ENCODE data around the gene SAMD4B.
A peak's percentile ranks its signal among the peaks of the same experiment; 100 is the strongest.
"Not testable (repeated sequence)": the region's sequence is repeated elsewhere in the genome, so short reads cannot be mapped to it uniquely, and the experiment has no call there.

Gene SAMD4B, protein sequence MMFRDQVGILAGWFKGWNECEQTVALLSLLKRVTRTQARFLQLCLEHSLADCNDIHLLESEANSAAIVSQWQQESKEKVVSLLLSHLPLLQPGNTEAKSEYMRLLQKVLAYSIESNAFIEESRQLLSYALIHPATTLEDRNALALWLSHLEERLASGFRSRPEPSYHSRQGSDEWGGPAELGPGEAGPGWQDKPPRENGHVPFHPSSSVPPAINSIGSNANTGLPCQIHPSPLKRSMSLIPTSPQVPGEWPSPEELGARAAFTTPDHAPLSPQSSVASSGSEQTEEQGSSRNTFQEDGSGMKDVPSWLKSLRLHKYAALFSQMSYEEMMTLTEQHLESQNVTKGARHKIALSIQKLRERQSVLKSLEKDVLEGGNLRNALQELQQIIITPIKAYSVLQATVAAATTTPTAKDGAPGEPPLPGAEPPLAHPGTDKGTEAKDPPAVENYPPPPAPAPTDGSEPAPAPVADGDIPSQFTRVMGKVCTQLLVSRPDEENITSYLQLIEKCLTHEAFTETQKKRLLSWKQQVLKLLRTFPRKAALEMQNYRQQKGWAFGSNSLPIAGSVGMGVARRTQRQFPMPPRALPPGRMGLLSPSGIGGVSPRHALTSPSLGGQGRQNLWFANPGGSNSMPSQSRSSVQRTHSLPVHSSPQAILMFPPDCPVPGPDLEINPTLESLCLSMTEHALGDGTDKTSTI

DNA sequence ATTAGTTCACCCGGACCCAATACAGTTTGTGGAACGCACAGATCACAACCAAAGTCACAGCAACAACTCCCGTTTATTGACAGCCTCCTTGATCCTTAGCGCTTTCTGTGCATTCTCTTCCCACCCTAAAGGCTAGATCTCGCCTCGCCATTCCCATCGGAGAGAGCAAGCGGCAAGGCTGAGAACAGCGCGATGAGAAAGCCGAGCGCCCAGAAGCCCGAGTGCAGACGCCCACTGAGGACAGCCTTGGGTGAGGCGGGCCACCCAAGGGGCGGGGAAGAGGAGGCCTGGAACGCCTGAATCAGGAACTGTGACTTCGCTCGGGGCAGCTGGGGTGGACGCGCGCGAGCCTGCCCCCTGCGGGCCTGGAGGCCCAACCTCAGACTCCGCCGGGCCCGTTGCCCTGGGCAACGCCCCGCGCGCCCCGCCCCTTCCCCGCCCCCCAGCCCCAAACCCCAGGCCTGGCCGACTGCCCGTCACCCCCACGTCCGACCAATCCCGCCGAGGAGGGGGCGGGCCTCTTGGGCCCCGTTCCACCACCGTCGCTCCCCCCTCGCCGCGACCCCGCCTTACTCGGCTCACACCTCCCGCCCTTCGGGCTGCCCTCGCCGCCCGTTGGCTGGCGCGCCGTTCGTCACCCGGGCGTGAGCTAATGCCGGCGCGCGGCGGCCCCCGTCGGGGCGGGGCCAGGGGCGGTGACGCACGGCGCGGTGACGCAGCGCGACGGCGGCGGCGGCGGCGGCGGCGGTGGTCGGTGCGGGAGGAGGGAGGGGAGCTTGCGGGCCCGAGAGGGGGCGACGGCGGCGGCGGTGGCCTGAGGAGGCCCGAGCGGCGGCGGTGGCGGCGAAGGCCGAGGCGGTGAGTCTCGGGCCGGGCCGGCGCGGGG lies at the start of gene SAMD4B:
Gene SAMD4B, plus strand, starts transcription at position 703 of the 886 bp plus-strand sequence. CDS start 14,473 bp downstream, outside the sequence.
- DNase-seq: peak; percentile 100

- DNase-seq: no peak
Observed at GRCh38 chr19:39293394-39293793, 48.8 kb upstream of the SAMD4B start.

DNA sequence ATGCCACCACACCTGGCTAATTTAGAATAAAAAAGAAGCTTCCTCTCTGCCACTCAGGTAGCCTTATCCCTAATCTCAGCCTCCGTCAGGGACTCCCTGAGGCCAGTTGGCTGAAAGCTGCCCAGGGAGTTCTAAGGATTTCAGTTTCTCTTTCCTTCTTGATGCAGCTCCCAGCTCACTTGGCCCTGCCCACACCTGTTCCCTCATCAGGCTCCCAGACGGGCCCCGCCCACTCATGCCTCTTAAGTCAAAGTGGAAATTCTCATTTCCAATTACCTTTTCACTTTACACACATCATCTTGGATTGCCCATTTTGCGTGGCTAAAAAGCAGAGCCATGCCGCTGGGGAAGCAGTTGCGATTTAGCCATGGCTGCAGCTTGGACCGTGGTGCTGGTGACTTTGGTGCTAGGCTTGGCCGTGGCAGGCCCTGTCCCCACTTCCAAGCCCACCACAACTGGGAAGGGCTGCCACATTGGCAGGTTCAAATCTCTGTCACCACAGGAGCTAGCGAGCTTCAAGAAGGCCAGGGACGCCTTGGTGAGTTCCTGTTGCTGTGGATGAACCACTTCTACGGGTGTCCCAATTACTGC lies 46.1 kb upstream of the SAMD4B start, which contains the start of gene IFNL1:
Gene IFNL1, plus strand, starts transcription at position 353 of the 591 bp plus-strand sequence. Its CDS starts 15 bp downstream, at position 368.
- no peak for DNase-seq

DNA sequence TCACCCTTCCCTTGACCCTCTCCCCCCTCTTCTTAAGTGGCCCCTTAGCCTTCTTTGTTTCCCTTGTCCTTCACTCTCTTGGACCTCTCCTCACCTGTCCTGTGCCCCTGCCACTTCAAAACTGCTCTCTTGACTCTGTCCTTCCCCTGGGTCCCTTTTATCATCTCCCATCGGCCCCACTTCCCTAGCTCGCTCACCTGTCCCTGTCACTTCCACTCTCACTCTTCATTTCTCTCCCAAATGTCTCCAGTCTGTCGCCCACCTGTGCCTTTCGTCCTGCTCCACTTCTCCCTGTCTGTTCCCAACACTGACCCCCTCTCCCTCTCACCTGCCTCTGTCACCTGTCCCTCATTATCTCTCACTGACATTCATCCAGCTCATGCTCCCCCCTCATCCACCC lies 45.3 kb upstream of the SAMD4B start:
- DNase-seq: no peak

GRCh38 chr19:39297931-39298634 lies 44.1 kb upstream of the SAMD4B start:
- no peak for DNase-seq

DNA sequence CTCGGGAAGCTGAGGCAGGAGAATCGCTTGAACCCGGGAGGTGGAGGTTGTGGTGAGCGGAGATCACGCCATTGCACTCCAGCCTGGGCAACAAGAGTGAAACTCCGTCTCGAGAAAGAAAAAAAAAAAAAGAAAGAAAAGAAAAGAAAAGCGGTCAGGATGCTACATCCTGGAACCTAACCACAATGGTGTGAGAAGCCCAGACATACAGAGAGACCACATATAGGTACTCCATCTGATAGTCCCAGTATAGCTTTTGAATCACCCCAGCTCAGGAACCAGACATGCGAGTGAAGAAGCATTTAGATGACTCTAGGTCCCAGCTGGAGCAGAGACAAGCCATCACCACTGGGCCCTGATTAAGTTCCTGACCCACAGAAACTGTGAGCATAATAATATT lies 42.8 kb upstream of the SAMD4B start:
- DNase-seq: no peak

GRCh38 chr19:39299832-39300231 lies 42.4 kb upstream of the SAMD4B start:
- no peak for DNase-seq

- DNase-seq: no peak
Observed at GRCh38 chr19:39301021-39301420, 41.2 kb upstream of the SAMD4B start.

- DNase-seq: no peak
Observed at GRCh38 chr19:39301562-39301961, 40.7 kb upstream of the SAMD4B start.

DNA sequence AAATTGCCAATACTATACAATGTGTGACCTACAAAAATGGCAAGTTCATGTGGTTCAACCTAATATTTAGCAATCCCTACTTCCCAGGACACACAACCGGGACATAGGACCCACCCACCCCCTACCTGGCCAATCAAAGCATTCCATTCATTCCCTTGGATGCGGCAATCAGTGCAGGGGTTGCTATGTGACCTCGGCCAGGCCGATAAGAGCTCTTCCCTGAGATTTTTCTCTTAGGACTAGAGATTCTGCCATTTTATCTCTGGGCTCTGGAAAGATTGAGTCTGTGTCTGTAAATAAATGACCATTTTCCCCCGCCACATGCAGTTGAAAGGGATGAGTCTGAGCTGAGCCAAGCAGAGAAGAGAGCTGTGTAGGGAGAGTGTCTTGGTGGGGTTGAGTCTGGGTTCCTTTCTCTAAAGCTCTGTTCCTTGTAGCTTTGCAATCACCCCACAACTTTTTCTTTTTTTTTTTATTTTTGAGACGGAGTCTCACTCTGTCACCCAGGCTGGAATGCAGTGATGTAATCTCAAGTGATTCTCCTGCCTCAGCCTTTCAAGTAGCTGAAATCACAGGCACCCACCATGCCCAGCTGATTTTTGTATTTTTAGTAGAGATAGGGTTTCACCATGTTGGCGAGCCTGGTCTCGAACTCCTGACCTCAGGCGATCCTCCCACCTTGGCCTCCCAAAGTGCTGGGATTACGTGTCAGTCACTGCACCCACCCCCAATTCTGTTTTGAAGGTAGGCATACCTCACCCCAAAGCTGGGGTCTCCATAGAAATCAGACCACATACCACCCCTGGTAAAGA lies 38.6 kb upstream of the SAMD4B start:
- DNase-seq: no peak

GRCh38 chr19:39304185-39304513 lies 38.1 kb upstream of the SAMD4B start:
- DNase-seq: no peak

DNA sequence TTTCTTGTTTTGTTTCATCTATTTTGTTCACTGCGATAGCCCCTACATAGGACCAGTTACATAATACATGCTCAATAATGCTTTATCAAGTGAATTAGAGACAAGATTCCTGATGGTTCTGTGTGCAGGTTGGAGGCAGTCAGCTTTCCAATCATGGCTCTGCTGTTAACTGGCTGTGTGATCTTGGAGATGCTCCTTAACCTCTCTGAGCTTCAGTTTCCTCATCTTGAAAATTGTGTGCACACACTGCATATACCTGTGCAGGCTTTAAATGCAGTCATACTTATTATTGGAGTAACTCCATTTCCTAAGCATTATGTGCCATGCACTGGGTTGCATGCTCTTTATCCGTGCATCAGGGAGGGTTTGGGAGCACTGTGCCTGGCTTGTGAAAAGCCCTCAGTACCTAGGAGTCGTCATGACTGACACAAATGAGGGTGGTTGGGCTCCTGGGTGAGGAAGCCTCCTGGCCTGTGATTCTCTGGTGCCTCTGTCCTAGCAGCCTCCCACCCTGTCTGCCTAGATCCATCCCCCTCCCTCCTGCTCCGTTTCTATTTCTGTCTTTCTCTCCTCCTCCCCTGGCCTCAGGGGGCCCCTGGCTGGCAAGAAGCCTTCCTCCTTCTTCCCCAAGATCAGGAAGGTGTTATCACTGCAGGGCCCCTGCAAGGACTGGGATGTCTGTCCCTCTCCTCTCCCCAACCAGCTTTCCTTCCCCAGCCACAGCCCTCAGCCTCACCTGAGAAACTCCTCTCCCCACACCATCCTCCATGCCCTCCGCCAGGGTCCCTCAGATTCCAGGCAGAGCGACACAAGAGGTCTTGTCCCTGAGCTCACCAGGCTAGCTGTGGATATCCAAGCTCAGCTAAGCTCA lies 37.3 kb upstream of the SAMD4B start:
- no peak for DNase-seq

- no peak for DNase-seq
Observed at GRCh38 chr19:39306075-39306474, 36.1 kb upstream of the SAMD4B start.

DNA sequence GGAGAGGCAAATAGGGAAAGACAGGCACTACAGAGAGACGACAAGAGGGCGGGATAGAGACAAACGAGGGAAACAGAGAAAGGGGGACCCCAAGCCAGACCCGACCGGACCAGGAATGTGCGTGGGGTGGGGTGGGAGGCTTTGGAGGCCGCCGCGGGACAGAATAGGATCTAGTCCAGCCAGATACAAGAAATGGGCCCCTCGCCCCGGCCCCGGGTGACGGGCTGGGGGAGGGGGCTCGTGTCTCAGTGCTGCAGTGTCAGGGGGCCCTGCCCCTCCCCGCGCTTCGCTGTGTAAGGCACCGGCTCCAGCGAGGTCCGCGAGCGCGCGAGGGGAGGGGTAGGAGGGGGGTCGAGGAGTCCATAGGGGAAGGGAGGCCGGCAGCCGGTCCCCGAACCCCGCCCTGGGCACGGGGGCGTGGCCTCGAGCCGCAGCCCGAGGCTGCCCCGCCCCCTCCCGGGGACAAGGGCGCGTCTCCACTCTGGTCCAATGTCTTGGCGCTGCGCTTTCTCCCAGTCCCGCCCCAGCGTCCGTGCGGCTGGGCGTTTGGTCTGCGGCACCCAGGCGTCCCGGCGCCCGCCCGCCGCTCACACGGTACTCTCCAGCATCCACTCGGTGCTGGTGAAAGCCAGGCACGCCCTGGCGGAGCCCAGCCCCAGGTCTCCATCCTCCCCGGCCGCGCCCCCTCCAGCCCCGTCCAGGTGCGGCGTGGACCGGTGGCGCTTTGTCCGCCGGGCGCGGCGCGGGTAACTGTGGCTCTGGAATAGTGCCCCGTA lies 35.0 kb upstream of the SAMD4B start:
- DNase-seq: peak; percentile 88

DNA sequence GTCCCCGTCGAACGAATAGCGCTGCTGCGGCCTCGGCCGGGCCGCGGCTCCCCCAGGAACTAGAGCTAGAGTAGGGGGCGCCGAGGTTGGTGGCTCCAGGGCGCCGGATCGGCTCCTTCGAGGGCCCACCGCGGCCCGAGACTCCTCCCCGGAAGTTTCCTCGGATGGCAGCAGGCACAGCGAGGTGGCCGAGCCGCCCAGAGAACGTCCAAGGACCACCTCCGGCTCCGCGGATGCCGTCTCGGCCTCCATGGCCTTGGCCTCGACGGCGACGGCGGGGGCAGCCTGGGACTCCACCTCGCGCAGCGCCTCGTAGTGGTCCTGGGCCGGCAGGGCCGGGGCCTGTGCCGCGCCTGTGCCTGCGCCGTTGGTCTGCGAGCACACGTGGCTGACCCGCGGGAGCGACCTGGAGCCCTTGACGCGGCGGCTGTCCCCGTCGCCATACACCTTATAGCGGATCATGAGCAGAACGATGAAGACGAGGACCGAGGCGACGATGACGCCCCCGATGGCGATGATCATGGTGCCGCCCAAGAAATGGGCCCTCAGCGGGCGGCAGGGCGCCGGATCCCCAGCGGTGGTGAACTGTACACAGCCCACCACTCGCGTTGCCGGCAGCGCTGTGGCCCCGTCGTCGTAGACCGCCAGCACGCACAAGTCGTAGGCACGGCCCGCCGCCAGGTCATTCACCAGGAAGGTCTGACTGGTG lies 34.2 kb upstream of the SAMD4B start:
- DNase-seq: no peak

DNA sequence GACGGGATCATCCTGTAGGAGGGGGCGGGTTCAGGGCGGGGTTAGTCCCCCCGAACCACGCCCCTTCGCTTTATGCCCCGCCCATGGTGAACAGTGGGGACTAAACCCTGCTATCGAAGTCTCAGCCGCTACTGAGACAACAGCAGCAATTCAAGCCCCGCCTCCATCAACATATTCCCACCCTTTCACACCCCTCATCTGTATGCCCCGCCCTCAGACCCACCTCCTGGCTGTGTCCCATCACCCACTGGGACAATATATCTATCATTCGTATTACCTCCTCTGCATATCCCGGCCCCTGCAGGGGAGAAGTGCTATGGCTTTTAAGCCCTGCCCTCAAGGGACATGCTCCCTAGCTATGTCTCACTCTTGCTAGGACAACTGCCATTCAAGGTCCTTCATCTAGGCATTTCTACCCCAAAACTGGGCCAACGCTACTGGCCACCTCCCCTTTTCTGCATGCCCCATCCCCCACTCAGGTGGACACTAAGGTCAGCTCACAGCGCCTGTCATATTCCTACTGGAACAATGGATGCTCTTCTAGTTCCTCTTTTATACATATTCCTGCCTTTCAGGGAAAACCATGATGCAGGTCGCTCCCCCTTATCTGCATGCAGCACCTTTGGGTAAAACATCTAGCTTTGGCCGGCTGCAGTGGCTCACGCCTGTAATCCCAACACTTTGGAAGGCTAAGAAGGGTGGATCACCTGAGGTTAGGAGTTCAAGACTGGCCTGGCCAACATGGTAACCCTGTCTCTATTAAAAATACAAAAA lies 33.5 kb upstream of the SAMD4B start:
- no peak for DNase-seq

DNA sequence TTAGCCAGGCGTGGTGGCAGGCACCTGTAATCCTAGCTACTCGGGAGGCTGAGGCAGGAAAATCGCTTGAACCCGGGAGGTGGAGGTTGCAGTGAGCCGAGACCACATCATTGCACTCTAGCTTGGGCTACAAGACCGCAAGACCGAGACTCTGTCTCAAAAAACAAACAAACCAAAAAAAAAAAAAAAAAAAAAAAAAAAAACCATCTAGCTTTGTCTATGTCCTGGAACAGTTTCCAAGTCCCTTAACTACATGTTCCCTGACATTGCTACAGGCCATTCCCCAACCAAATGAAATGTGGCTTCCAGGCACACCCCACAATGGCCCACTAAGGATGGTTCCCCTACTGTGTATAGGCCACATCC lies 32.9 kb upstream of the SAMD4B start:
- DNase-seq: not testable (repeated sequence)
